ENCODE results near the gene PAGE2.
"Not testable (repeated sequence)": the region's sequence is repeated elsewhere in the genome, so short reads cannot be mapped to it uniquely, and the experiment has no call there.

The PAGE2 gene

DNA sequence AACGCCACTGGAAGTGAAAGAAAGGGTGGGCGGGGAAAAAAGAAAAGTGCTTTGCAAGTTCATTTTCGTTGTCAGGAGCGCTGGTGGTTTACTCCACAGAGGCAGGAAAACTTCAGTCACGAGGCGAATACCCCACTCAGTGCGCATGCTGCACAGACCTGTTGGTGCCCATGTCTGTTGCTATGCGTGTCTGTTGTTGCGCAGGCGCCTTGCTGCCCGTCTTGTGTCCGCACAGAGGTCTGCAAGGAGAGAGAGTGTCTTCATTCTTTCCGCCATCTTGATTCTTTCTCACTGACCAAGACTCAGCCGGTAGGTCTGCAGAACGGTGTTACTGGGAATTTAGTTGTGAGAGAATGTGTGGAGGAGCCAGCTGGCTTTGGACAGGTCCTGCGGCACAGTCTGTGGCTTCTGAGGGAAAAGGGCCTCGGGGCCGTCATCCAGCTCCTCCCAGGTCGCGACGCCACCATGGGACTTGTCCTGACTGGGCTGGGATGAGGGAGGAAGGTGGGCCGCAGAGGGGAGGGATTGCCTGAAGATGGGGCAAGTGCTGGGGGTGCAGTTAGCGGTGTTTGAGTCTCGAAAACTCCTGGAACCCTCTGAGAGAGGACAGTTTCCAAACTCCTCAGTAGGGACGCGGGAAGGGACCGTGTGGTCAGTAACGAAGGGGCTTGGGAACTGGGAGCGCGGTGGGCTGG lies at the start of gene PAGE2:
PAGE2 (plus strand) TSS at position 224 of the 695 bp plus-strand sequence. CDS start 1,003 bp downstream, outside the sequence.
- DNase-seq: no peak

GRCh38 chrX:55039471-55039870 lies 49.3 kb upstream of the PAGE2 start:
- no peak for DNase-seq

GRCh38 chrX:55041514-55041913 lies 47.3 kb upstream of the PAGE2 start:
- DNase-seq: no peak

GRCh38 chrX:55050599-55050998 lies 38.2 kb upstream of the PAGE2 start:
- DNase-seq: not testable (repeated sequence)

DNA sequence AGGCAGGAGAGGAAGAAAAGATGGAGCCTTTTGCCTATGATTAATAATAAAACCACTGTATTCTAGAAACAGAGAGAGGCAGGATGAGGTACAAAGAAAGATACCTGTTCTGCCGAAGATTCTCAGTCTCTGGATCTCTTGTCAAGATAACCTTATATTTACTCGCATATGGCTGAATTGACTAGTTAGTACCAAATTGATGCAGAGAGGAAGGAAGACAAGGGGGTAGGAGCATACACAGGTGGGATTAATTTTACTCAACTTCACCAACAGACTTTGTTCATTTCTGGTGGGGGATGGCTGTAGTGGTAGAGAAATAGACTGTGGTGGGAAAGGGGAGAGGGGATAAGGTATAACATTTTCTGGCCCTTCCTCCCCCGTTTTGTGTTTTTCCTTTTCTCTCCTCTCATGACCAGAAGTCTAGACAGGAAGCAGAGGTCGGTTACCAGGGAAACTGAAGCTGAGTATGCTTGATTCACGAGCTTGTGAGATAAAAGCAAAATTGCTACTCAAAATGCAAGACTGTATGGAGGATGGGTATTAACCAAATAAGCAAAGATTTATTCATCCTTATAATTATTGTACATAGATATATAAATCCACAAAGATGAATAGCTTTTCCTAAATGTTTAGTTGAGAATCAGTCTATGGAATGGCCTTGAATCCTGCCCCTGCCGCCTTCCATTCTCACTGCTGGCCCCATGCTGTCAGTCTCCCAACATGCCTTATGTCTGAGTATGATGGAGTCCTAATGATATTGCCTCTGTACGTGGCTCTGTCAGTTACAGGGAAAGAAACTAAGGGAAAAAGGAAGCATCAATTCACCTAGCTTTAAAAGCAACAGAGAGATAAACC lies 31.8 kb upstream of the PAGE2 start:
- DNase-seq: no peak

DNA sequence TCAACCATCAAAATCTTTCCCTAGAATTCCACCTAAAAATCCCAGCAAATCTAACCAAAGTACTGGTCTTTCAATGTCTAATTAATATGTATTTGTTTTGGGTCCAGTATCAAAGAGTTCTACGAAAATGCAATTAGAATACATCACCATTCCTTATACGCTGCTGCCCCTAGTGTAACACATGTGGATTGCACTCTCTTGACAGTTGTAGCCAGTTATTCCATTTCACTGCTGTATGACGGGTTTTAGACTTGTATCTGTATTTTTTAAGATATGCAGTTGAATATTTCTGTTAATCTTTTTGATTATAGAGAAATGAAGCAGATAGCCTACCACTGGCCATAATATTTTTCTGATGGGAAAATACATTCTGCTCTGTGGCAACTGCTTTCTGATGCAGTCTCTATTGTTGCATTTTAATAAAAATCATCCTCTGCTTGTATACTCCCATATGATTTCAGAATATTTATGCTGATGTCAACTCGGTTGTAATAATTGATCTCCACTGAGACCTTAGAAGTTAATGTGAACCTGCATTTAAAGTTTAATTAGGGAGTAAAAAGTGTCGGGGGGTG lies 31.1 kb upstream of the PAGE2 start:
- no peak for DNase-seq

GRCh38 chrX:55067180-55067579 lies 21.6 kb upstream of the PAGE2 start:
- not testable (repeated sequence) for DNase-seq

- DNase-seq: no peak
Measured at GRCh38 chrX:55072286-55072685, 16.5 kb upstream of the PAGE2 start.

DNA sequence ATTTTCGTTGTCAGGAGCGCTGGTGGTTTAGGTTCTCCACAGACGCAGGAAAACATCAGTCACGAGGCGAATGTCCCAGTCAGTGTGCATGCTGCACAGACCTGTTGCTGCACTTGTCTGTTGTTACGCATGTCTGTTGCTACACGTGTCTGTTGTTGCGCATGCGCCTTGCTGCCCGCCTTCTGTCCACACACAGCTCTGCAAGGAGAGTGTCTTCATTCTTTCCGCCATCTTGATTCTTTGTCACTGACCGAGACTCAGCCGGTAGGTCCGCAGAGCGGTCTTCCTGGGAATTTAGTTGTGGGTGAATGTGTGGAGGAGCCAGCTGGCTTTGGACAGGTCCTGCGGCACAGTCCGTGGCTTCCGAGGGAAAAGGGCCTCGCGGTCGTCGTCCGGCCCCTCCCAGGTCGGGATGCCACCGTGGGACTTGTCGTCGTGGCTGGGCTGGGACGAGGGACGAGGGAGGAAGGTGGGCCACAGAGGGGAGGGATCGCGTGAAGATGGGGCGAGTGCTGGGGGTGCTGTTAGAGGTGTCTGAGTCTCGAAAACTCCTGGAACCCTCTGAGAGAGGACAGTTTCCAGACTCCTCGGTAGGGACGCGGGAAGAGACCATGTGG lies 13.9 kb upstream of the PAGE2 start, which contains the start of gene PAGE2B:
PAGE2B (plus strand) TSS at position 180 of the 617 bp plus-strand sequence. CDS start 1,012 bp downstream, outside the sequence.
- DNase-seq: no peak

GRCh38 chrX:55098691-55099090 lies 9.9 kb downstream of the PAGE2 start:
- no peak for DNase-seq

GRCh38 chrX:55099162-55099561 lies 10.3 kb downstream of the PAGE2 start:
- DNase-seq: no peak

- no peak for DNase-seq
Measured at GRCh38 chrX:55102754-55103153, 13.9 kb downstream of the PAGE2 start.

DNA sequence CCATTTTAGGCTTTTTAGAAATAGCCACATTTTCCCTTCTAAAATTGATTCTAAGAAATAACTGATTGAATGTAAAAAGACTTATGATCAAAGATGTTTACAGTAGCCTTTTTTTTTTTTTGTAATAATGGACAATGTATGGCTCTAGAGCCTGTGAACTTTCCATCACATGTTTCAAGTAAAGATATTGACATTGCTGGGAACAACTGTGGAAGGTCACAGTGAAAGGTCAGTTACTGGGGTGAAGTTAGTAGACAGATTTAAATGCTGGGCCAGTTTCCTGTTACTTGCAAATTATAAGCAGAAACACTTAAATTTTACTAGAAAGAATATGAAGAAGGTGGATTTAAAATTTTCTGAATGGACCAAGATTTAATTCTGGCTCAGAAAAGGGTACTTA lies 18.4 kb downstream of the PAGE2 start:
- no peak for DNase-seq

GRCh38 chrX:55107911-55108310 lies 19.1 kb downstream of the PAGE2 start:
- DNase-seq: no peak

GRCh38 chrX:55109306-55109705 lies 20.5 kb downstream of the PAGE2 start:
- DNase-seq: no peak

GRCh38 chrX:55111578-55112254 lies 22.9 kb downstream of the PAGE2 start:
- DNase-seq: no peak

GRCh38 chrX:55116589-55116988 lies 27.8 kb downstream of the PAGE2 start:
- not testable (repeated sequence) for DNase-seq

DNA sequence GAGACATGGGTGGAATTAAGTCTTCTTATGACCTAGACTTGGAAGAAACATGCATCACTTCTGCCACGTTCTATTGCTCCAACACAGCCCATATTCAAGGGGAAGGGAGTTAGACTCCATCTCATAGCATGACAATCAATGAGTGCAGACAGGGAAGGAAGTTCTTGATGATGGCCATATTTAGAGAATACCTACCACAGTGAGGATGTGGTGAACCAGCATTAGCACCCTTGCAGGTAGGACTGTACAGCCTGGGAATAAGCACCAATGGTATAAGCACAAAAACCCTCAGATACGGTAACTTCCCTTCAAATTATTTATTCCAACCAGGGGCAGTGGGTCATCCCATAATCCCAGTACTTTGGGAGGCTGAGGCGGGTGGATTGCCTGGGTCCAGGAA lies 29.8 kb downstream of the PAGE2 start:
- DNase-seq: no peak

DNA sequence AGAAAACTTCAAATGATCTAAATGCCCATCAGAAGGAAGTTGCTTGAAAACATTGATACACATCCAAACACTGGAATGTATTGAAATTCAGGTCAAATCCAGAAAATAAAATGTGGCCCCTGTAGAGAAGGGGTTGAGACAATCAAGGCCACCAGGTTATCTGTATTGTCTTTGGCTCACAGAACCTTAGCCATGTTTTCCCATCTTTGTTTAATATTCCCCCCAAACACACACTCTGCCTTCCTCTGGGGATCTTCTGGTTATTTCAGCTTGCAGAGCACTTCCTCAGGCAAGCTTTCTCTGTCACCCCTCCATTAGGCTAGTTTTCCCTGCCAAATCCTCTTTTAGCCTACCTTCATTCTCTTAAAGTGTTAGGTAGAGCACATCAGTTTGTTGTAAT lies 30.5 kb downstream of the PAGE2 start:
- DNase-seq: no peak

- no peak for DNase-seq
Measured at GRCh38 chrX:55119712-55120111, 30.9 kb downstream of the PAGE2 start.

DNA sequence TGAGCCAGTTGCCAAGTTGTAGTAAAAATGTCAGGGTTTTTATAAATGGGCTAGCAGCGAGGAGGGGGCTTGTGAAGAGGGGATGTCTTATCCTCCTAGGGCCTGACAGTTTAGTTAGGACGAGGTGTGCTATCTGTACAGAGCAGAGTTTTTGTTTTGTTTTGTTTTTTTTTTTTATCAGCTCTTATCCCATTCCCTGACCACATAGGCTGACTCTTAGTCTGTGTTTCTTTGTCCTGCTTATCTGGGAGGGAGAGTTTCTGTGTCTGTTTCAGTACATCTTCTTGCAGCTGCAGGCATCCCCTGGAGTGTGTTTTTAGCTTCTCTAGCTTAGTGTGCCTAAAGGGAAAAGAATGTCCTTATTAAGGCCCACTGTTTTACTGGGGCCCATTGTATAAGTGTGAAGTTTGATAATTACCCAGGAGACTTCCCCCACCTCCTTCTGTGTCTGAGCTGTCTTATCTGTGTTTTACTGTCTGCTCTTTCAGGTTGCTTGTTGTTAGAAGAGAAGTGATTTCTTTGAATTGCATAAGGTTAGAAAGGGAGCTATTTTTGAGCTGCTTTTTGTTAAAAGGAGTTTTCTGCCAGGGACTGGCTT lies 32.0 kb downstream of the PAGE2 start:
- DNase-seq: no peak

DNA sequence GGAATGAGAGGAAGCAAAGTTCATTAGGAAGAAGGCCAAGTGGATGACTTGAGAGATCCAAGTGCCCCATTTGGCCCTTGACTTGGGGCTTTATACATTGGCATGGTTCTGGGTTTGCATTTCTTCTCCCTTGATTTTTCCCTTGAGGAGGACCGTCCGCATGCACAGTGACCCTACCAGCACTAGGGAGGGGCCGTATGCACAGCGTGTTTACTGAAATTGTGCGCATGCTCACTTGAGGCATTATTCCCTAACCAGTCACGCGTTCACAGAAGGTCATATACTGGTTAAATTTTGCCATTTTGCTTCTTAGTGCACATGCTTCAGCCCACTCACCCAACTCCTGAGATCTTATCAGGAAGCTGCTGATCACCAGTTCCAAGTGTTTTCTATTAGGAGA lies 35.1 kb downstream of the PAGE2 start:
- DNase-seq: no peak

All from activated CD8-positive, alpha-beta memory T cell treated with anti-CD3 and anti-CD28 coated beads, Interleukin-2, amount 50 U/mL, for 48 hours (primary cell).